PFSK-1 (cell line): Measurements from ENCODE around the gene EEF1AKMT3.
A peak's percentile ranks its signal among the peaks of the same experiment; 100 is the strongest.

Experiments used
- FOXP2 ChIP-seq: optimal IDR thresholded peaks from 2 replicates; pipeline ENCODE3; 2011; ENCODE audit warnings: borderline replicate concordance, control low read depth, inconsistent platforms; ENCODE audit not compliant: insufficient read depth; ENCODE audit errors: extremely low read length, extremely low read depth
- POLR2AphosphoS5 ChIP-seq: IDR thresholded peaks from 2 replicates; pipeline ENCODE4 v1.6.1; 2012; ENCODE audit warnings: low read depth, mild to moderate bottlenecking, control low read depth, low read length, moderate library complexity
- SIN3A ChIP-seq: IDR thresholded peaks from 2 replicates; pipeline ENCODE4 v1.6.1; 2012; ENCODE audit warnings: mild to moderate bottlenecking, low read length, moderate library complexity, borderline replicate concordance; ENCODE audit not compliant: insufficient read depth
- TAF1 ChIP-seq: IDR thresholded peaks from 2 replicates; pipeline ENCODE4 v1.6.1; 2012; ENCODE audit warnings: low read length, control low read depth, borderline replicate concordance; ENCODE audit not compliant: insufficient read depth
- TF ChIP-seq, protein P1 (sequence below), 2 experiments: IDR thresholded peaks; 2 replicates each; pipeline versions ENCODE4 v1.6.1 to v1.8.0; 2011 to 2012; ENCODE audit warnings: low read depth in 2 of 2, low read length in 2 of 2, control low read depth in 1 of 2, inconsistent platforms in 1 of 2, mild to moderate bottlenecking in 1 of 2, moderate library complexity in 1 of 2; ENCODE audit not compliant: insufficient read depth in 1 of 2

Gene EEF1AKMT3

DNA sequence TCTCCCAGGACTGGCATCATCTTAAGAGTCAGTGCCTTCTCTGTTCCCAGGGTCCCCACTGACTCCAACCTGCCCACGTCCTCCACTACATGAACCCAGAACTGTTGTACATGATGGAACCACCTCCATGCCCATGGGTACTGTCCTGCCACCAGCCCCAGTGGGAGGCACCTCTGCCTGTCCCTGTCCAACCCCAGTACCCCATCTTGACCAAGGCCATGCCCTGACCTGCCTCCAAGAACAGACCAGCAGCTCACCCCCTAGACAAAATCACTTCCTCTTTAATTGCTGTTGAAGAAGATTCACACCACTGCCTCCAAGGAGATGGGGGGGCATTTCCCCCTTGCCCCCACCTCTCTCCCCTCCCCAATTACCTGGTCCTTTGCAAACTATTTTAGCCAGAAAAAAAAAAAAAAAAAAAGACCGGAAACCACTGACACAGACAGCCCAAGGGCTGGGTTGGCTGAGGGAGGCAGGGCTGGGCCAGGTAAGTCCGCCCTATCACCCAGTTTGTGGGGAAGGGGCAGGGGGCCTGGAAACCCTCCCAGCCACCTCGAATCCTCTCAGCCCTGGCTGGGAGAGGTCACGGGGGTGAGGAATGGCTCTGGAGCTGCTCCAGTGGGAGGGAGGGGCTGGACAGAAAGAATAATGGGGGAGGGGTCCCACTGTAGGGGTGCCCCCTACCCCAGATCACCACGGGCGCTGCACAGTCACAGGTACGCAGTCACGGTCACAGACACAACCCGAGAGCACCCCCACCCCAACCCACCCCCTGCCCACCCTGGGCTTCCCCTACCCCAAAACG lies 47.3 kb upstream of the EEF1AKMT3 start:
- TF ChIP-seq TAF1 (no peak), FOXP2 (no peak), SIN3A (no peak), POLR2AphosphoS5 (no peak)
- TF ChIP-seq, protein P1, sequence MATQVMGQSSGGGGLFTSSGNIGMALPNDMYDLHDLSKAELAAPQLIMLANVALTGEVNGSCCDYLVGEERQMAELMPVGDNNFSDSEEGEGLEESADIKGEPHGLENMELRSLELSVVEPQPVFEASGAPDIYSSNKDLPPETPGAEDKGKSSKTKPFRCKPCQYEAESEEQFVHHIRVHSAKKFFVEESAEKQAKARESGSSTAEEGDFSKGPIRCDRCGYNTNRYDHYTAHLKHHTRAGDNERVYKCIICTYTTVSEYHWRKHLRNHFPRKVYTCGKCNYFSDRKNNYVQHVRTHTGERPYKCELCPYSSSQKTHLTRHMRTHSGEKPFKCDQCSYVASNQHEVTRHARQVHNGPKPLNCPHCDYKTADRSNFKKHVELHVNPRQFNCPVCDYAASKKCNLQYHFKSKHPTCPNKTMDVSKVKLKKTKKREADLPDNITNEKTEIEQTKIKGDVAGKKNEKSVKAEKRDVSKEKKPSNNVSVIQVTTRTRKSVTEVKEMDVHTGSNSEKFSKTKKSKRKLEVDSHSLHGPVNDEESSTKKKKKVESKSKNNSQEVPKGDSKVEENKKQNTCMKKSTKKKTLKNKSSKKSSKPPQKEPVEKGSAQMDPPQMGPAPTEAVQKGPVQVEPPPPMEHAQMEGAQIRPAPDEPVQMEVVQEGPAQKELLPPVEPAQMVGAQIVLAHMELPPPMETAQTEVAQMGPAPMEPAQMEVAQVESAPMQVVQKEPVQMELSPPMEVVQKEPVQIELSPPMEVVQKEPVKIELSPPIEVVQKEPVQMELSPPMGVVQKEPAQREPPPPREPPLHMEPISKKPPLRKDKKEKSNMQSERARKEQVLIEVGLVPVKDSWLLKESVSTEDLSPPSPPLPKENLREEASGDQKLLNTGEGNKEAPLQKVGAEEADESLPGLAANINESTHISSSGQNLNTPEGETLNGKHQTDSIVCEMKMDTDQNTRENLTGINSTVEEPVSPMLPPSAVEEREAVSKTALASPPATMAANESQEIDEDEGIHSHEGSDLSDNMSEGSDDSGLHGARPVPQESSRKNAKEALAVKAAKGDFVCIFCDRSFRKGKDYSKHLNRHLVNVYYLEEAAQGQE (IDR thresholded peaks at IDR 0.05; ENCODE audit: insufficient read depth in 1 of 2, low read depth in 2 of 2, low read length in 2 of 2) = no peak

DNA sequence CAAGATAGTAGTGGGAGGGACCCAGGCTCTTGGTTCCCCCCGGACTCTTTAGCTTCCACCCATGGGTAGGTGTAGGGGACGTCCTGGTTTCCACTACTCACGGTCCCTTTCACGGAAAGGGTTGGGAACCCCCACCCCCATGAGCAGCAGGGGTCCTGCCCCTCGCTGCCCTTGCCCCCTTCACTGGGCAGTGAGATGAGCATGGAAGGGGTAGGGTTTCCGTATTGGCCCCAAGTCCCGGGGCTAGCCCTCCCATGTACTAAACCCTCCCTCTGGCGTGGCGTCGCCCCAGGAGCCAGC lies 46.6 kb upstream of the EEF1AKMT3 start:
- TF ChIP-seq TAF1 (no peak), FOXP2 (no peak), POLR2AphosphoS5 (no peak), SIN3A (no peak)
- TF ChIP-seq, protein P1 (IDR thresholded peaks at IDR 0.05; ENCODE audit: insufficient read depth in 1 of 2, low read depth in 2 of 2, low read length in 2 of 2) = no peak

DNA sequence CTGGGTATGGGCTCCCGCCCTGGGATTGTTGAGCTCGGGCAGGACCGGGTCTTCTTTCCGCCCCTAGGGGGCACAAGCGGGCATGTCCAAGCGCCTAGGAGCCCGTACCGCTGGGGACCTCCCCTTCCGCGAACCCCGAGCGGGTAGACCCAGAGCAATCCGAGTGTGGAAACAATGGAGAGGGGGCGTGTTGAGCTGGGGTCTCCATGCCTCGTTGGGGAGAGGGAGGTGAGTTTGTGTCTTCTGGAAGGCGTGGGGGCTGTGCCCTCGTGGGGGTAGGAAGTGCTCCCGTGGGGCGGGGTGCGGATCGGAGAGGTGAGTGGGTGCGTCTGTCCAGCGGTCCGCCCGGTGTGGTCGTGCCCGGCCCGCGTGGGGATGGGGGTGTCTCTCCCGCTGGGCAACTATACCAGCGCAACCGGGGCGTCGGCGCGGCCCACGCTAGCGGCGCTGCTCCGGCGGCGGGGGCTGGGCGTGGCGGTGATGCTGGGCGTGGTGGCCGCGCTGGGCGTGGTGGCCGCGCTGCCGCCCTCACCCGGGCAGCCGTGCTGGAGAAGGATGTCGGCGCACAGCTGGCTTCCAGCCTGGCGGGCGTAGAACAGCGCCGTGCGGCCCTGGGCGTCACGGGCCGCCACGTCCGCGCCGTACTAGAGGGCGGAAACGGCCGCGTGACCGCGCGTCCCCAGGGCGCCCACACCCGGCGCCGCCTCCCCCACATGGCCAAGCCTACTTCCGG lies 46.1 kb upstream of the EEF1AKMT3 start:
- TF ChIP-seq POLR2AphosphoS5 (no peak), FOXP2 (no peak), TAF1 (no peak), SIN3A (no peak)
- TF ChIP-seq, protein P1 (IDR thresholded peaks at IDR 0.05; ENCODE audit: insufficient read depth in 1 of 2, low read depth in 2 of 2, low read length in 2 of 2) = no peak

DNA sequence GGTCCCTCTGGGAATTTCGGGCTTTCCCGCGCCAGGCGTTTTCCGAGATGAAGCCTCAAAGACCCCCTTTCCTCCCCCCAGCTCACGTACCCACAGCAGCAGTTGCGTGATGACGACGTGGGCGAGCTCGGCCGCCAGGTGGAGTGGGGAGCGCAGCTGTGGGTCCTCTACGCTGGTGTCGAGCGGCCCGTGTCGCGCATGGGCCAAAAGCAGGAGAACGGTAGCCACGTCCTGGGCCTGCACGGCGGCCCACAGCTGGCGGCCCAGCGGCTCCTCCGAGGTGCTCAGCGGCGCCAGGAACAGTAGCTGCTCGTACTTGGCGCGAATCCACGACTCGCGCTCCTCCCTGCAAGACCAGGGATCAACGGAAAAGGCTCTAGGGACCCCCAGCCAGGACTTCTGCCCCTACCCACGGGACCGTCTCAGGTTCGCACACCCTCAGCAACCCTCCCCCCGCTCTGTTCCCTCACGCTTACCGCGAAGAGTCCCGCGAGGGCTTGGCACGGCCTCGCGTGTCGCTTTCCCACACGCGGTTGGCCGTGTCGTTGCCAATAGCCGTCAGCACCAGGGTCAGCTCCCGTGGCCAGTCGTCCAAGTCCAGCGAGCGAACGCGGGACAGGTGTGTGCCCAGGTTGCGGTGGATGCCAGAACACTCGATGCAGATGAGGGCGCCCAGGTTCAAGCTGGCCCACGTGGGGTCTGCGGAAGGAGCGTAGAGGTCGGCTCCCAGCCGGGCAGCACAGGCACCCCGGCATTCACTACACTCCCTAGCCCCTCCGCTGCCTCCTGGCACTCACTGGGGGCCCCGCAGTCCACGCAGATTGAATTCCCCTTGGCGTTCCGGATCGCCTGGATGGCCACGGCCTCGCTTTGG lies 45.3 kb upstream of the EEF1AKMT3 start:
- TF ChIP-seq FOXP2 (peak; percentile 9), POLR2AphosphoS5 (no peak)
- TF ChIP-seq, protein P1 (IDR thresholded peaks at IDR 0.05; ENCODE audit: insufficient read depth in 1 of 2, low read depth in 2 of 2, low read length in 2 of 2) = peak; percentile 71 to 88
